Activated CD8-positive, alpha-beta memory T cell treated with anti-CD3 and anti-CD28 coated beads, Interleukin-2, amount 50 U/mL, for 4 hours (primary cell): ENCODE data around the gene KIRREL1.
"Not testable (repeated sequence)": the region's sequence is repeated elsewhere in the genome, so short reads cannot be mapped to it uniquely, and the experiment has no call there.

Experiments
- DNase-seq: peaks from one replicate; pipeline ENCODE4 v3.0.0-alpha.2; 2020

The KIRREL1 gene

DNA sequence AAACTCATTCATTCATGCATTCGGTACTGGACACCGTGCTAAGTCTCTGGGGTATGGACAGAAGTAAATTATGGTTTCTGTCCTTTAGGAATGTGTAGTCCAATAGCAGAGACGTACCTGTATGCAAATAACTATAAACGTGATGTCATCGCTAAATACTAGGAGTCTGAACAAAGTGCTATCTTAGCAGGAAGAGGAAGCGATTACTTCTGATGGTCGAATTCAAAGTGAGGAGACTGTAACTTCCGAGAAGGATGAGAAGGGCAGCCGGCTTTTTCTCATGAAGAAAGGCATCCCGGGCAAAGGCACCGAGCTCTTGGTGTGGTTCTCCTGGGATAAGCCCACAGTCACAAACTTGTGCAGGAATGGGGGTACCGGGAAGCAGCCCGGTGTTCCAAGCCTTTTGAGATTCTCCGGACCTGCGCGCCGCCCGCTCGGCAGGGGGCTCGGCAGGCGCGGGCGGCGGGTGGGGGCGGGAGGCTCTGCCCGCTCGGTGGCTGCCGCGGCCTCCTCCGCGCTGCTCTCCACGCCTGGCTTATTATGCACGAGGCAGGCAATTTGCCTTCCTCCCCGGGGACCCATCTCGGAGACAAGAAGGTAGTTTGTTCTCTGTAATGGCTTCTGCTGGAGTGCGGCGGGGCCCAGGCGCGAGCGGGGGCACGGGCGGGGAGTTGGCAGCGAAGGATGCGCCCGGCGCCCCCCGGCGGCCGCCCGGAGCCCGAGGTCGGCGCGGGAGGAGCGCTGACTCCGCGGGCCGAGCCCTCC is 119.7 kb downstream of the KIRREL1 start:
- DNase-seq = peak; percentile 50

DNA sequence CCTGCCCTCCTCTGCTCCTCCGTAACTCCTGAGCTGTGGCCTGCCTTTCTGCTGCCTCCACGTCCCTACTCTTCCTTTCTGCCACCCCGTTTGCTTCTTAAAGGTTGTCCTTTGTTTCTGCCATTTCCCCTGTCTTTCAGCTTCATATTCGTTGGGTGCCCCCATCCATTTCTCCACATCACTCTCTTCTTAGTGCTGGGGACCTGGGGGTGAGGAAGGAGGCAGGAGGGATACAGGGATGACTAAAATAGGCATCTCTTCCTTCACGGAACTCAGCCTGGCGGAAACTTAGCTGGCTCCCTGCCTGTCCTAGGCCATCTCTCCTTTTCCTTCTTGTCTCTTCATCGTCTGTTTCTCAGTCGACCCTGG is 120.3 kb downstream of the KIRREL1 start:
- DNase-seq = no peak

DNA sequence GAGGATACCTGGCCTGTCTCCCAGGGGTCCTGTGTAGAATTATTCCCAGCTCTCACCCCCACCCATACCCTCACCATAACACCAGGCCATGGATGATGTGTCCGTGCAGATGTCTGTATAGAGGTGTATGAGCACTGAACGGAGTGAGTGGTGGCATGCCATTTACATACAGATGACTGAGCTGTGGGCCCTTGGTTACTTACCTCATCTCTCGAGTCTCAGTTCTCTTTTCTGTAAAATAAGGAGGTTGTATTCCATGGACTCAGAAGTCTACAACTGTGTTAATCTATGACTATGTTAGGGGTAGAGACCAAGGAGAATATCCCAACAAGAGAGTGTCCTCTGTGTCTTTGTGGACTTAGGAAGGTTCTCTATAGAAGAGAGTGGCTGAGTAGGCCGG is 121.7 kb downstream of the KIRREL1 start:
- DNase-seq = no peak

DNA sequence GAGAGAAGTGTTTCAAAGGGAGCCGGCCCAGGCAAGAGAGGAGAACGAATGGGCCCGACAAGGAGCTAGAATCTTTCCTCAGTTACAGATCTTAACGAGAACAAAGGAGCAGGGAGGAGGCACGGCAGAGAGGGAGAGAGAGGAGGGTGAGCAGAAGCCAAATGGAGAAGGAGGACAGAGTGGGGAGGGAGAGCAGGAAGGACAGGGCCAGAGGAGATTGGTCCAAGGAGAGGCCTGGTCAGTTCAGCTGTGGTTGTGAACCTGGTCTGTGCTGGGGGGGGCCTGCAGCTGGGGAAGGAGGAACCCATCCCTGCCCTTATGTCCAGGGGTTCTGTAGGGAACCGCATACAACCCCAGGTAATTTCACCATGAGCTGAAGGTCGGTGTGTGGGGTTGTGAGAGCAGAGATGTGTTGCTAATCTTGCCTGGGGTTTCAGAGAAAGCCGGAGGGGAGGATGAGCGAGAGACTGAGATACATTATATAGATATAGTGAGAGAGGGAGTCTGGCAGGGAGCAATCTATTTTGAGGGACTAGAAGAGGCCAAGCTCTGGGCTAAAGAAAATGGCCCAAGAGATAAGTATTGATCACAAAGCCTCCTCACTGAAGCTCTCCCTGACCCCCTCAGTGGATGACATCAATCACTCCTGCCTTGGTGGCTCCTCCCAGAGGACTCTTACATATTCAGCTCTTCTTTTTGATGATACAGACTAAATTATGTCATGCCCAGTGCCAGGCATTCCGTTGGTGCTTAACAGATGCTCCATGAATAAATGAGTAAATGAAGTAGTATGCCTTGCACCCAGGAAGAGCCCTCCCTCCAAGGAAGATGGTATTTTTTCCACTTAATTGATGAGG is 123.1 kb downstream of the KIRREL1 start:
- no peak for DNase-seq

DNA sequence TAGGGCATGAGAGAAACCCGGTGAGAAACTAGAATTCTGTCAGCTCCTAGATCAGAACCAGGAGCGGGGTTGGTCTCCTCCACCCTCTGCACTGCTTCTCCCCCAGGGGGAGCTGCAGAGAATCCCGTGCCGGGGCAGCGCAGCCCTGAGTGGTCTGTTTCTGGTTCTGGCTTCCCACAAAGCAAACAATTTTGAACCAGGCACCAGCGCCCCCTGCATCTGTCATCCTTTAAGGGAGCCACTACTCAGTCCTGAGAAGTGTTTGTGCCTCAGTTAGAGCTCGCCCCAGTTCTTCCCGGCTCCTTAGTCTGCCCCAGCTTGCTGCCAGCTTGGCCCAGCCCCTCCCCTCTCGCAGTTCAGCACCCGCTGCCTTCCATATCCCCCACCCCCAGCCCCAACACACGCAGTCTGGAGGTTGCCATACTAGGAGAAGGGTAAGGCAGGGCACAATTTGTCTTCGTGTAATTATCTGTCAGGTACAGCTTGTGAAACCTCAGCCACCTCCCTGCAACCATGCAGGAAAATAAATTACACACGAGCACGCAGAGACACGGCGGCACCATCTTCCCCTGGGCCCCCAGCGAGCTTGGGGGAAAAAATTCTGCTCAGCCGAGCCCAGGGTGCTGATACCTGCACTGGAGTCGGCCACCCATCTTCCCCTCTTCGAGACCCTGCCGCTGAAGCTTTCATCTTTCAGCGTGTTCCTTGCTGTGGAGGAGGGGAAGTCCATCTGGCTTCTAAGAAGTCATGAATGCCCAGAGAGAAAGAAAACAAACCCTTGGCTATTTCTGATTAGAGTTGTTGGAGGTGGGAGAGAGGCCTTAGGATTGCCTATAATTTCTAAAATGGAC is 124.6 kb downstream of the KIRREL1 start:
- peak; percentile 55 for DNase-seq

DNA sequence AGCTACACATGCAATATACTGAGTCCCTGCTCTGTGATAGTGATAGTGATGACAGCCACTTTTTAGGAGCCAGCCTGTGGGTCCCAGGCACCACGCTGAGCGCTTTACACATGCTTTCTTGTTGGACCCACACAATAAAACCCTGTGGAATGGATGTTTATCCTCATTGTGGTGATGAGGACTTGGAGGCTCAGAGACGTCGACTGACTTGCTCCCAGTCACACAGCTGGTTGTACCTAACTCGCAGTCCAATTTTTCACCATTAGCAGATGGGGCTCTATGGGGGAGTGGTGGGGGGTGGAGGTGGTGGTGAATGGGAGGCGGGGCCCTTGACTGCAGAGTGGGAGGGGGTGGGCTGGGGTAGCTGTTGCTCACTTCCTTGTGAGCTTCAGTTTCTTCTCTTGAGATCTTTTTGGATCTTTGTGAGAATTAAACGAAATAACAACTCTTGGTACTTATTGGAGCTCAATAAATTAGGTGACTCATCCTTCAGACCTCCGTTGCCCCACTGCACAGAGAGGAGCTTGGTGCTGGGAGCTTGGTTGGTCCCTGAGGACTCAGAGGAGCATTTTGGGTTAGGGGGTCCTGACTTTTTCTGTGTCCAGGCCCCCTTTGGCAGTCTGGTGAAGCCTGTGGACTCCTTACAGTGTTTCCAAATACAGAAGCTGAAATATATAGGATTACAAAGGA is 125.4 kb downstream of the KIRREL1 start:
- DNase-seq = no peak

DNA sequence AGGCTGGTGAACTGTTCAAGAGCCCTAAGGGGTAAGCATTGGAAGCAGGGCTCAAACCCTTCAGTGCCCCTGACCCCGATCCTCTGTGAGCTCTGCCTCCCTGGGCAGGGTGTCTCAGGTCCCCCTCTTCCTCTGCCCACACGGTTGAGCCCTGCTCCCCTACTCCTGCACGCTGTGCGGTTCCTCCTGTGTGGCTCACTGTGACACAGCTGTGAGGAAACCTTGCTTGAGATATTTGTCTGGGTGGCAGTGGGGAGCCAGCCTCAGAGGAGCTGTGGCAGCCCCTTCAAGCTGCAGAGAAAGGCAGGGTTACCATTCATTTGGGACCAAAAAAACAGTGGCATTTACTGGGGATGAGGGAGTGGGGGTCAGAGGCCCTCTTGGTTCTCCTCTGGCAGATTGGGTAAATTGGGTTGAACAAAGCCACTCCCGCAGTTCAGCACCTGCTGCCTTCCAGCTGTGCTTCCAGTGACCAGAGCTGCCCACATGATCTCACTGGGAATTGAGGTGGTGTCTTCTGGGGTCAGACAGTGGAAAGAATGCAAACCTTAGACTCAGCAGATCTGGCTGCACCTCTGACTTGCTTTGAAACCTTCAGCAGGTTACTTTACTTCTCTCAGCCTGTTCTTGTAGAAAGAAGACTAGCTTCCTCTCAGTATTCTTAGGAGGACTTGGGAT is 126.7 kb downstream of the KIRREL1 start:
- DNase-seq = no peak

DNA sequence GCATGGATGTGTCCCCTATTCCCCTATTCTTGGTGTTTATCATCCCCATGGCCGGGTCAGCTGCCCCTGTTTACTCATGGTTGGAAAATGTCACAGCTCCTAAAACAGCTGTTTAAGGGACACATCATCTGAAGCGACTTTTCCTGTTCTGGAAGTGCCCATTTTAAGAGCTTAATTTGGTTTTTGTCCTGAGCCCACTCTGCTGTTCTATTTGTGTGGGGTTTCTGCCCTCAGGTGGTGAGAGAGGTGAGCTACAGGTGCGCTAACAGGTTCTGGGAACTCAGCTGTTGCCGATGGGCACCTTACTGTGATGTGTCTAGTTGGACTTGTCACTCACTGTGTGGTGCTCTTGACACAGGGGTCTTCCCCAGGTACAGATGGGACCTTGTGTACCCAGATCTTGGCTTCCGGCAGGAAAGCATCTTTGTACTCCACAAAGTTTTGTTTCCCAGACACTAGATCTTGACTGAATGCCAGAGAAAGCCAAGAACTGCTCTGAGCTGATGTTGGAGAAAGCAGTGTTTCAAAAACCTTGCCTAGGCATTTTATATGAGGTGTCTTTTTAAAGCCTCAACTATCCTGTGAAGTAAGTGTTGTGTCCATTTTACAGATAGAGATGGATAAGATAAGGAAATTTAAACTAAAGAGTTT is 128.3 kb downstream of the KIRREL1 start:
- DNase-seq = peak; percentile 23

DNA sequence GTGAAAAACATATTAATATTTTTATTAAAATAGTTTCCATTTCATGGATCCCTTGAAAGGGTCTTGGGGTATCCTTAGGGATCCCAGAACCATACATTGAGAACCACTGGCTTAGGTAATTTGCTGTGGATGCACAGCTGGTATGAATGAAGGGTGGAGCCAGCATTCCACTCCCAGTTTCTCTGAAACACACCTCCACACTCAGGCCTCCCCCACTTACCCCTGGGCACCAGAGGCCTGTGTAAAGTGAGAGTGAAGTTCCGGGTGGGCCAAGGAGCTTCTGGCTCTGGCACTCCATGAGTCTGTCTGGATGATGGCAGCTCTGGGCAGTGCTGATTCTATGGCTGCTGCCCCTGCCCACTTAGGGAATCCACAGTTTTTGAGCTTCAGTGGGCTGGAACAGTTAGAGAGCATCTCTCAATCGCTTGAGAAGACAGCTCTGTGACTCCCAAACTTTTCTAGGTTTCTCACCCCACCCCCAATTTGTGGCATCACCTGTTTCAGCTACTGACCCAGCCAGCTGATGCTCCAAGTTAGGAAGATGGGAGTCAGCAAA is 129.5 kb downstream of the KIRREL1 start:
- DNase-seq = no peak

DNA sequence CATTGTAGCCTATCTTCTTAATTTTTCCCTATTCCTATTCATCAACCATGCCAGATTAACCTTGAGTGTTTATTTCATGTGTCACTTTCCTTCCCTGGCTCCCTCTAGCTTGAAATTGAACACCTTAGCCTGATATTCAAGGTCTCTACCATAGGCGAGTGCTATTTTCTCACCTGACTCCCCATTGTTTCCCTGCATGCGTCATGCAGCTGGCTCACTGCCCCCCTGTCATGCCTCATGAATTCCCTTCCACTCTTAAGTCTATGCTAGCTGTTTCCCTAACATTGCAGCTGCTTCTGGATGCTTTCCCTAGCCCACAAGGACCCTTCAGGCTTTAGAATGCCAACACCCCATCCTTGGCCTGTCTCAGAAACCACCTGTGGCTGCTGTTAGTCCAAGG is 130.6 kb downstream of the KIRREL1 start:
- no peak for DNase-seq

DNA sequence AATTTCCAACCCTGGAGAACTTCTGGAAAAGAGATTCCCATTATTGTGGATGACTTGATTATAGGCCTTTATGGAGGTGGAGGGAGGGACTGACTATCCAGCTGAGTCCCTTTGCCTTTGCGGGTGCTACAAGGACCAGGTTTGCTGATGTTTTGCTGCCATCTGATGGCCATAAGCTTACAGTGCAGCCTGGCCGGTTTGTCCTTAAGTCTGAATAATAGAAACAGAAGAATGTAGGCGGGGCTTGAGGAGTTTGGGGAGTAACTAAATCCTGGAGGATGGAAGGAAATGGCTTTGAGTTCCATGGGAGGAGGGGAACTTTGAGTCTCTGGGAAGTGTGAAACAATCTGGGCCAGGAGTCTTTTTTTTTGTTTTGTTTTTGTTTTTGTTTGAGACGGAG is 131.6 kb downstream of the KIRREL1 start:
- DNase-seq = peak; percentile 69

DNA sequence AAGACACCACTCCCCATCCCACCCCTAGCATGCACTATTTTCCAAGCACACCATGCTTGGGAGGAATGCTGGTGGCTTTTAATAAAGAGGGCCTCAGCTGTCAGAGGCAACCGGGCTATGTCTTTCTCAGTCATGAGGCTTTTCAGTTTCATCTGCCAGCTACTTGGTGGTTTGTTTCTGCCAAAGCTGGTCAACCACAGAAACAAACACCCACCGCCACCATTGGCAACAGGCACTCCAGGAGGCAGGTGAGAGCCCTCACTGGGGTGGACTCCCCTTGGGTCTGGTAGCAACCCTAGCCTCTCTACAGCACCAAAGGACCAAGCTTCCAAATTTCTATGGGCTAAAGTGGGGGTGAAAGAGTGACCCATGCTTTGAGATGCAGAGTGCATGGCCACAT is 133.0 kb downstream of the KIRREL1 start:
- no peak for DNase-seq

DNA sequence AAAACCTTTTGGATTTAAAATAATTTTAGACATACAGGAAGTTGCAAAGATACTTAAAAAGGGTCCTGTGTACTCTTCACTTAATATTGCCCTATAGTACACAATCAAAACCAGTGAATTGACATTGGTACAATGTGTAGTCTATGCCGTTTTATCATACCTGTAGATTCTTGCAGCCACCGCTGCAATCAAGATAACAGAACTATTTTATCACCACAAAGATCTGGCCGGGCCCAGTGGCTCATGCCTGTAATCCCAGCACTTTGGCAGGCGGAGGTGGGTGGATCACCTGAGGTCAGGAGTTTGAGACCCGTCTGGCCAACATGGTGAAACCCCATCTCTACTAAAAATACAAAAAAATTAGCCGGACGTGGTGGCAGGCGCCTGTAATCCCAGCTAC is 135.1 kb downstream of the KIRREL1 start:
- not testable (repeated sequence) for DNase-seq

DNA sequence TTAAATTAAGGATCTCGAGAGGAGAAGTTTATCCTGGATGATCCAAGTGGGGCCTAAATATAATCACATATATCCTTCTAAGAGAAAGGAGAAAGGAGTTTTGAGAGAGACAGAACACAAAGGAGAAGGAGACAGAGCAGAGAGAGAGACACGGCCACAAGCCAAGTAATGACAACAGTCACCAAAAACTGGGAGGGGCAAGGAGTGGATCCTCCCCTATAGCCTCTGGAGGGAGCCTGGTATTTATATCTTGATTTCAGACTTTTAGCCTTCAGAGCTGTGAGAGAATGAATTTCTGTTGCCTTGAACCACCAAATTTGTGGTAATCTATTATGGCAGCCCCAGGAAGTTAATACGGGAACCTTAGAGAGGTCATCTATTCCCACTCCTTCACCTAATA is 137.8 kb downstream of the KIRREL1 start:
- no peak for DNase-seq

DNA sequence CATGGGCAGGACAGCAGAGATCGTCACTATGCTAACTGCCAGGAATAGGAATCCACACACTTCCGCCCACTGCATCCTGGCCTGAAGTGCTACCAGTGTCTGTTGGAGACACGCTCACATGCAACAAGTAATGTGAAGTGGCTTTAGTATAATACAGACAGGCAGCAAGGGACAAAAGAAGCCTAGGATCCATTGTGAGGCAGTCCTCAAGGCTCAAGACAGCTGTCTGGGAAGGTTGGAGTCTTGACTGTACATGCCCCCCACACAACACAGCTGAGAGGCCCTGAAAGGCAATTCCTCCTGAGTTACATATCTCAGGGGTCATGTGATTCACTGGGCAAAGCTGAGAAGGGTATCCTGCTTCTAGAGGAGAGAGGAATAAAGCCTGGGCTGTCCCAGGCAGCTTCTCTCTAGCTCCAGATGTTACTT is 147.3 kb downstream of the KIRREL1 start:
- no peak for DNase-seq

DNA sequence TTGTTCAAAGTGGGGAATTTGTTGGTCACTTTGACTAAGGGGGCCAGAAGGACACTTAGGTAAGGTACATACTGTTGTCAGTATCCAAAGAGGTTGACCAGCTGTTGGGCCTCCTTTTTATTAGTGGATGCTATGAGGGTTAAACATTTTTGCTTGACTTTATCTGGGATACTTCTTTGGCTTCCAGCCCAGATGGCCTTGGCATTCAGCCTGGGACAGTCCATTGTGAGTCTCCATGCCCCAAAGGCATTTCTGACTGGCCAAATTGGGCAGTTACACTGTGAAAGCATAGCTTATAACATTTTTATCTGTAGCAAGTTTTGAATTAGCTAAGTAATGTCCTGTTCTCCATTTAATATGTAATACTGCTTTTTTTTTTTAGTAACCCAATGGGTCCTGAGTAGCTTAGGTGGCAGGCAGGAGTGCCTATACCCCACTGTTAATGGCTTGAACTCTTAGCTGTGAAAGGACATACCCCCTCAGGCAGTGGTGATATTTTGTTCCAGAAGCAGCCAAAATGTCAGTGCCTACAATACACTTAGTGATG is 151.8 kb downstream of the KIRREL1 start:
- no peak for DNase-seq

DNA sequence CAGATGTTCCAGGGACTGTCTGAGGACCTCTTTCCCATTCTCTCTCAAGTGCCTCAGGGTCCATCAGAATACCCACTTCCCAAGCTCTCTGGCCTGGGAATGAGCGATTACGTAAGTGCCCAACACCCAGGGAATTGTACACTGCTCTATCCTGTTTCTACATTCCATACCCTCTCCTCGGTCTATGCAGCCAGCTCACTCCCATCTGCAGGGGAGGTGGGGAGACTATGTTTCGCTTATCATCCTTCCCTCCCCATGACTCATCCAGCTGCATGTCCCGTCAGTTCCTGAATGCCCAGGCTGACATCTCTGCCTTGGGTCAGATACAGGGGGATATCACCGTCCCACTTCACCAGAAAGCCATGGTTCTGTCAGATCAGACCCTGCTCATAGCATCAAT is 152.7 kb downstream of the KIRREL1 start:
- no peak for DNase-seq

DNA sequence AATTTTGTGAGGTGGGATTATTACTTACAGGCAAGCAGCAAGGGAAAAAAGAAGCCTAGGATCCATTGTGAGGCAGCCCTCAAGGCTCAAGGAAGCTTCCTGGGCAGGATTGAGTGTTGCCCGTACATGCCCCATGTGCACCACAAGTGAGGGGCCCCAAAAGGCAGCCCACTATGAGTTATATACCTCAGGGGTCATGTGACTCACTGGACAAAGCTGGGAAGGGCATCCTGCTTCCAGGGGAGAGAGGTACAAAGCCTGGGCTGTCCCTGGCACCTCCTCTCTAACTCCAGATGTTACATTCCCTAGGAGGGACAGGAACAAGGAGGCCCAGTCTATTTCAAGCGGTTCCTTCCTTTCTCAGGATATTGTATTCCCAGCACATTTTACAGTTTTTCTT is 153.3 kb downstream of the KIRREL1 start:
- no peak for DNase-seq

DNA sequence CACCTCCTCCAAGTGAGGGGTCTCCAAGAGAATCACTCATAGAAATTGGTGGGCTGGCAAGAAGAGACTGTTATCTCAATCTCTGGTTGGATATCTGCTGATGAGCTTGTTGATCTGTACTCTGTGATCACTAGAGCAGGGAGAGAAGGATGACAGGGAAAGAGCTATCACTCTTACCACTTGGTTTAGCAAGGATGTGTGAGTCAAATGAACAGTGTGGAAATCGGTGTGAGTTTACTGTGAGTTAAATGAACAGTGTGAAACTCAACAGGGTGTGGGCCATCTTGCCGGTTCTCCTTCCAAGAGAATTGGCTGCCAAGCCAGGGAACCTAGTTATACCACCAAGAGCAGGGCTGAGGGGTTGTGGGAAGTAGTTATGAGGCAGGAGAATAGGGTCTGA is 154.0 kb downstream of the KIRREL1 start:
- no peak for DNase-seq

DNA sequence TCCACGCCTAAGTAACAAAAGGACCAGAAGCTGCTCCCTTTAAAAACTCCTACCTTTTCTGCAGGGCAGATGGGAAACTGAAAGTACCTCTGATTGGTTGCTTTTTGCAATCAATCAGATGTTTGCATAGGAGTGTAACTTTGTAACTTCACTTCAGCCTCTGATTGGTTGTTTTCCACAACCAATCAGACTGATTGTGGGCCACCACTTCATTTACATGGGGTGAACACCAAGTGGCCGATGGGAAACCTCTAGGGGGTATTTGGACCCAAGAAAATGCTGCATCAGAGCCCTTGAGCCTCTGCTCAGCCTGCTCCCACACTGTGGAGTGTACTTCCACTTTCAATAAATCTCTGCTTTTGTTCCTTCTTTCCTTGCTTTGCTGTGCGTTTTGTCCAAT is 154.4 kb downstream of the KIRREL1 start:
- no peak for DNase-seq

DNA sequence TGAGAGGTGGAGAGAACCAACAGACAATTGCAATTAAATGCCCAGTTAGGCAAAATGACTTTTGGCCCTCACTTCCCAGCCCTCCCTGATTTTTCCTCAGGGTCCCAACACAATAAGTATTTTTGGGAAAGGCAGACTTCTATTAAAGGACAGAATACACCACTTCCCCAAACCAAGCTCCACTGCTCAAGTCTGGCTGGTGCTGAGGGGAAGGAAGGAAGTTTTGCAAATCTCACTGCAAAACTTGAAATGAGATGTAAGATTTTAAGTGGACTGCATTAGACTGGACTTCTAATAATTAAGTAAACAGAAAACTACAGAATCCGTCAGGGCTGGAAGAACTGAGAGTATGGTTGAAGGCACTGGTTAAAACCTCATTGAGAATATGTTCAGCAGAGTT is 155.0 kb downstream of the KIRREL1 start:
- no peak for DNase-seq
